H9 (cell line): Measurements from ENCODE around the gene PELI2. TPM values are rescaled to one million over a fixed set of nuclear protein-coding genes. Genes with fewer than 3 reads are reported as not detected.

Experiments used
- DNase-seq: peaks from one replicate; pipeline ENCODE4 v3.0.0-alpha.2; 2017
- H2AFZ ChIP-seq: one replicate; pipeline ENCODE4 v1.6.1; 2013; ENCODE audit warnings: mild to moderate bottlenecking, low read length, control low read depth, moderate library complexity
- H2AK5ac ChIP-seq: 2 replicates; pipeline ENCODE4 v1.6.1; 2013; ENCODE audit warnings: low read length, control low read depth, mixed read lengths; ENCODE audit not compliant: insufficient read length
- H2BK120ac ChIP-seq: one replicate; pipeline ENCODE4 v1.6.1; 2013; ENCODE audit warnings: low read depth, mild to moderate bottlenecking, low read length, control low read depth, inconsistent platforms; ENCODE audit not compliant: poor library complexity, severe bottlenecking
- H2BK12ac ChIP-seq: 2 replicates; pipeline ENCODE4 v1.6.1; 2013; ENCODE audit warnings: low read length, control low read depth, mixed read lengths, low read depth; ENCODE audit not compliant: insufficient read length
- H2BK15ac ChIP-seq: 2 replicates; pipeline ENCODE4 v1.6.1; 2013; ENCODE audit warnings: low read depth, low read length, control low read depth
- H2BK20ac ChIP-seq: one replicate; pipeline ENCODE4 v1.6.1; 2013; ENCODE audit warnings: low read depth, mild to moderate bottlenecking, low read length, control low read depth, inconsistent platforms; ENCODE audit not compliant: poor library complexity, severe bottlenecking
- H2BK5ac ChIP-seq: 2 replicates; pipeline ENCODE4 v1.6.1; 2013; ENCODE audit warnings: low read length, control low read depth, mixed read lengths; ENCODE audit not compliant: insufficient read length
- H3K14ac ChIP-seq: 2 replicates; pipeline ENCODE4 v1.6.1; 2013; ENCODE audit warnings: low read length, control low read depth; ENCODE audit not compliant: insufficient read depth
- H3K18ac ChIP-seq: 2 replicates; pipeline ENCODE4 v1.6.1; 2013; ENCODE audit warnings: low read depth, mild to moderate bottlenecking, mixed read lengths, low read length, control low read depth; ENCODE audit not compliant: insufficient read length
- H3K23ac ChIP-seq: 2 replicates; pipeline ENCODE4 v1.6.1; 2013; ENCODE audit warnings: low read length, control low read depth, mixed read lengths, low read depth; ENCODE audit not compliant: insufficient read length
- H3K23me2 ChIP-seq: 2 replicates; pipeline ENCODE4 v1.6.1; 2013; ENCODE audit warnings: low read depth, mild to moderate bottlenecking, mixed read lengths, low read length, control low read depth; ENCODE audit not compliant: insufficient read length, poor library complexity, severe bottlenecking
- H3K27ac ChIP-seq: 2 replicates; pipeline ENCODE4 v1.5.1; 2013; ENCODE audit warnings: low read length, control low read depth, mixed read lengths, low read depth; ENCODE audit not compliant: insufficient read length
- H3K27me3 ChIP-seq: 2 replicates; pipeline ENCODE4 v1.6.1; 2013; ENCODE audit warnings: low read length, control low read depth, inconsistent platforms; ENCODE audit not compliant: insufficient read depth
- H3K4ac ChIP-seq: 2 replicates; pipeline ENCODE4 v1.6.1; 2013; ENCODE audit warnings: low read depth, mild to moderate bottlenecking, control low read depth, inconsistent platforms, low read length, moderate library complexity
- H3K4me1 ChIP-seq: 2 replicates; pipeline ENCODE4 v1.6.1; 2013; ENCODE audit warnings: low read length, control low read depth, inconsistent platforms; ENCODE audit not compliant: insufficient read depth
- H3K4me2 ChIP-seq: 2 replicates; pipeline ENCODE4 v1.6.1; 2013; ENCODE audit warnings: low read length, control low read depth, mixed read lengths; ENCODE audit not compliant: insufficient read length, insufficient read depth
- H3K56ac ChIP-seq: 2 replicates; pipeline ENCODE4 v1.6.1; 2013; ENCODE audit warnings: low read depth, mild to moderate bottlenecking, mixed read lengths, low read length, control low read depth; ENCODE audit not compliant: insufficient read length
- H3K79me1 ChIP-seq: 2 replicates; pipeline ENCODE4 v1.6.1; 2013; ENCODE audit warnings: low read depth, mild to moderate bottlenecking, moderate library complexity, low read length, control low read depth, inconsistent platforms; ENCODE audit not compliant: insufficient read depth, poor library complexity, severe bottlenecking
- H3K79me2 ChIP-seq: 2 replicates; pipeline ENCODE4 v1.6.1; 2013; ENCODE audit warnings: low read length, control low read depth, inconsistent platforms; ENCODE audit not compliant: insufficient read depth
- H3K9ac ChIP-seq: 2 replicates; pipeline ENCODE4 v1.6.1; 2013; ENCODE audit warnings: low read length, control low read depth, mixed read lengths; ENCODE audit not compliant: insufficient read length; ENCODE audit errors: extremely low read depth
- H3K9me3 ChIP-seq: one replicate; pipeline ENCODE4 v1.6.1; 2013; ENCODE audit warnings: low read depth, low read length, inconsistent platforms; ENCODE audit not compliant: control insufficient read depth
- H3T11ph ChIP-seq: one replicate; pipeline ENCODE4 v1.6.1; 2013; ENCODE audit warnings: mild to moderate bottlenecking, low read length, control low read depth, inconsistent platforms
- H4K20me1 ChIP-seq: one replicate; pipeline ENCODE4 v1.6.1; 2013; ENCODE audit not compliant: control insufficient read depth, insufficient read length, insufficient read depth
- H4K5ac ChIP-seq: 2 replicates; pipeline ENCODE4 v1.6.1; 2013; ENCODE audit warnings: low read depth, mild to moderate bottlenecking, mixed read lengths, low read length, control low read depth; ENCODE audit not compliant: insufficient read length
- H4K8ac ChIP-seq: replicated peaks from 2 replicates; pipeline ENCODE4 v1.6.1; 2013; ENCODE audit warnings: low read length, control low read depth, mixed read lengths, low read depth; ENCODE audit not compliant: insufficient read length
- H4K91ac ChIP-seq: 2 replicates; pipeline ENCODE4 v1.6.1; 2013; ENCODE audit warnings: low read depth, mild to moderate bottlenecking, moderate library complexity, mixed read lengths, low read length, control low read depth; ENCODE audit not compliant: insufficient read length
- H3K27ac Mint-ChIP-seq, 3 experiments: 2 replicates in 2 of 3; 3 replicates in 1 of 3; pipeline ENCODE4 v1.8.0; 2020 to 2021; ENCODE audit warnings: mixed read lengths in 3 of 3, mild to moderate bottlenecking in 1 of 3, moderate library complexity in 1 of 3
- H3K27me3 Mint-ChIP-seq: 2 replicates; pipeline ENCODE4 v1.8.0; 2021; ENCODE audit warnings: low read depth, mild to moderate bottlenecking, moderate library complexity, mixed read lengths
- H3K36me3 Mint-ChIP-seq, 3 experiments: 2 replicates in 2 of 3; 3 replicates in 1 of 3; pipeline ENCODE4 v1.8.0; 2020 to 2021; ENCODE audit warnings: low read depth in 3 of 3, mixed read lengths in 3 of 3; ENCODE audit not compliant: insufficient read depth in 1 of 3
- H3K4me1 Mint-ChIP-seq, 2 experiments: 2 replicates each; pipeline ENCODE4 v1.8.0; 2020; ENCODE audit warnings: mixed read lengths in 2 of 2
- H3K4me3 Mint-ChIP-seq, 2 experiments: 2 replicates in 1 of 2; 3 replicates in 1 of 2; pipeline ENCODE4 v1.8.0; 2020 to 2021; ENCODE audit warnings: mild to moderate bottlenecking in 2 of 2, mixed read lengths in 2 of 2, moderate library complexity in 1 of 2
- H3K9me3 Mint-ChIP-seq, 2 experiments: 2 replicates in 1 of 2; 3 replicates in 1 of 2; pipeline ENCODE4 v1.8.0; 2020; ENCODE audit warnings: mild to moderate bottlenecking in 2 of 2, mixed read lengths in 2 of 2, moderate library complexity in 1 of 2
- CTCF ChIP-seq: fragments of 200-600 bp; sonication (generic); conservative IDR thresholded peaks from 3 replicates; pipeline ENCODE4 v1.8.0; 2021; ENCODE audit warnings: antibody characterized with exemption, mild to moderate bottlenecking
- WGBS: extraction: QIAGEN DNeasy Blood & Tissue Kit; methylation state at CpG from one replicate; pipeline ENCODE4 v1.1.7; 2013; ENCODE audit warnings: missing lambda C conversion rate, low lambda C conversion rate, mixed read lengths; ENCODE audit not compliant: insufficient read length; ENCODE audit errors: extremely low coverage; 5-methylcytosine and 5-hydroxymethylcytosine counted together
- total RNA-seq: library from RNA; stranded (reverse); gene quantifications from 2 replicates; pipeline ENCODE4 v1.2.1, GENCODE V29; 2021

The PELI2 gene
- total RNA-seq, 1 experiment from 2014 or later = 18.0 TPM

- Mint-ChIP-seq H3K4me3 (no peak overlapping the region), H3K36me3 (peaks cover 9 to 22% (median 15%) of the 10 kb centered on the region in 3 experiments), H3K27ac (no peak overlapping the region), H3K4me1 (peaks cover 2 to 4% of the 10 kb centered on the region in 2 experiments; a peak in 3 of 4 replicates), H3K27me3 (no peaks in the 10 kb centered on the region), H3K9me3 (peaks cover 17 to 19% of the 10 kb centered on the region in 2 experiments)
- Histone ChIP-seq H3K4me1 (no peaks in the 10 kb centered on the region), H2BK15ac (no peak overlapping the region), H3K14ac (no peak overlapping the region), H3K4ac (no peak overlapping the region), H2BK120ac (no peak overlapping the region), H3K4me2 (no peak overlapping the region), H3K23me2 (no peaks in the 10 kb centered on the region), H2AFZ (no peak overlapping the region), H2AK5ac (no peak overlapping the region), H3K79me1 (no peaks in the 10 kb centered on the region), H4K20me1 (no peaks in the 10 kb centered on the region), H3K27ac (no peak overlapping the region), H4K8ac (no peak overlapping the region), H3T11ph (no peak overlapping the region), H3K9ac (no peak overlapping the region), H3K18ac (no peak overlapping the region), H2BK12ac (no peak overlapping the region), H3K23ac (no peak overlapping the region), H4K91ac (no peak overlapping the region), H3K56ac (no peak overlapping the region), H2BK20ac (no peak overlapping the region), H3K79me2 (no peaks in the 10 kb centered on the region; the same call in 1 of the 2 replicates), H4K5ac (no peak overlapping the region), H2BK5ac (no peak overlapping the region), H3K27me3 (no peaks in the 10 kb centered on the region), H3K9me3 (no peaks in the 10 kb centered on the region)
- WGBS = no CpG with 5 or more reads among the region's 1 CpG
- TF ChIP-seq CTCF = no peak
- no peak for DNase-seq
Measured at GRCh38 chr14:56224229-56224628, 106.0 kb downstream of the PELI2 start.
